GM12878 (cell line): ENCODE measurements around the gene PRF1. TPM values are rescaled to one million over a fixed set of nuclear protein-coding genes. Genes with fewer than 3 reads are reported as not detected.
A peak's percentile ranks its signal among the peaks of the same experiment; 100 is the strongest.

Experiments used
- ASH2L ChIP-seq: fragments of 300-600, 200-600 bp; sonication (generic); IDR thresholded peaks from 2 replicates; pipeline ENCODE4 v1.6.1; 2017; ENCODE audit warnings: low read depth, mild to moderate bottlenecking, borderline replicate concordance
- DPF2 ChIP-seq: fragments of 450-650 bp; IDR thresholded peaks from 2 replicates; pipeline ENCODE4 v1.6.1; 2017; ENCODE audit warnings: mild to moderate bottlenecking
- MEF2A ChIP-seq: IDR thresholded peaks from 2 replicates; pipeline ENCODE4 v1.6.1; 2011; ENCODE audit warnings: low read depth, mild to moderate bottlenecking, low read length, moderate library complexity; ENCODE audit not compliant: insufficient read depth
- NFYB ChIP-seq: IDR thresholded peaks from 2 replicates; pipeline ENCODE4 v1.6.1; 2011; ENCODE audit warnings: low read depth, mild to moderate bottlenecking, low read length, improper control_type of control experiment, moderate library complexity; ENCODE audit not compliant: insufficient read depth
- RFX5 ChIP-seq: IDR thresholded peaks from 2 replicates; pipeline ENCODE4 v1.6.1; 2011; ENCODE audit warnings: low read depth, low read length, improper control_type of control experiment
- SMAD1 ChIP-seq: fragments of 450-650 bp; IDR thresholded peaks from 2 replicates; pipeline ENCODE4 v1.6.1; 2018; ENCODE audit warnings: mild to moderate bottlenecking, low read depth; ENCODE audit not compliant: partially characterized antibody
- TCF12 ChIP-seq: IDR thresholded peaks from 2 replicates; pipeline ENCODE4 v1.6.1; 2011; ENCODE audit warnings: low read depth, mild to moderate bottlenecking, low read length
- ZSCAN29 ChIP-seq: fragments of 450-650 bp; IDR thresholded peaks from 2 replicates; pipeline ENCODE4 v1.6.1; 2017; ENCODE audit warnings: mild to moderate bottlenecking, moderate library complexity
- polyA plus RNA-seq, 11 experiments: library from polyadenylated mRNA; depleted of rRNA in 4 of 11; unstranded in 6 of 11; stranded (reverse) in 5 of 11; fragments of >200 nt; fragmentation: Nextera tagmentation in 4 of 11; fragmentation: Illumina TruSeq in 1 of 11; extraction: Ambion mirVana in 4 of 11; extraction: Trizol in 1 of 11; gene quantifications; 1 replicate in 1 of 11; 2 replicates in 10 of 11; pipeline versions ENCODE4 v1.2.1 to v1.2.3, GENCODE V29; 2011 to 2016; ENCODE audit warnings: inconsistent platforms in 2 of 11, missing spikeins in 2 of 11, low read depth in 1 of 11
- total RNA-seq, 4 experiments: library from RNA; depleted of rRNA in 3 of 4; stranded (reverse); fragments of >200 nt in 3 of 4; fragmentation: Illumina TruSeq in 1 of 4; extraction: Trizol in 1 of 4; gene quantifications; 2 replicates each; pipeline versions ENCODE4 v1.2.1 to v1.2.3, GENCODE V29; 2013 to 2021
- TF ChIP-seq, protein P1 (sequence below): fragments of 450-650 bp; IDR thresholded peaks from 2 replicates; pipeline ENCODE4 v1.6.1; 2017; ENCODE audit warnings: mild to moderate bottlenecking, moderate library complexity
- TF ChIP-seq, protein P2 (sequence below): fragments of 450-650 bp; formaldehyde crosslinking; IDR thresholded peaks from 2 replicates; pipeline ENCODE4 v1.5.0; 2022; ENCODE audit warnings: mild to moderate bottlenecking, missing genetic modification characterization
- TF ChIP-seq, protein P3 (sequence below): fragments of 450-650 bp; formaldehyde crosslinking; IDR thresholded peaks from 2 replicates; pipeline ENCODE4 v1.4.0; 2020; ENCODE audit warnings: mild to moderate bottlenecking, moderate library complexity
- TF ChIP-seq, protein P4 (sequence below): IDR thresholded peaks from 2 replicates; pipeline ENCODE4 v1.6.1; 2012; ENCODE audit warnings: improper control_type of control experiment, low read depth, low read length; ENCODE audit not compliant: insufficient replicate concordance

The PRF1 gene
- total and polyA plus RNA-seq, 10 of the 15 experiments (the other 5 are each of a cell fraction or from before 2014, with no cell fraction given), result 0.84 to 15.7 (median 1.3) TPM

DNA sequence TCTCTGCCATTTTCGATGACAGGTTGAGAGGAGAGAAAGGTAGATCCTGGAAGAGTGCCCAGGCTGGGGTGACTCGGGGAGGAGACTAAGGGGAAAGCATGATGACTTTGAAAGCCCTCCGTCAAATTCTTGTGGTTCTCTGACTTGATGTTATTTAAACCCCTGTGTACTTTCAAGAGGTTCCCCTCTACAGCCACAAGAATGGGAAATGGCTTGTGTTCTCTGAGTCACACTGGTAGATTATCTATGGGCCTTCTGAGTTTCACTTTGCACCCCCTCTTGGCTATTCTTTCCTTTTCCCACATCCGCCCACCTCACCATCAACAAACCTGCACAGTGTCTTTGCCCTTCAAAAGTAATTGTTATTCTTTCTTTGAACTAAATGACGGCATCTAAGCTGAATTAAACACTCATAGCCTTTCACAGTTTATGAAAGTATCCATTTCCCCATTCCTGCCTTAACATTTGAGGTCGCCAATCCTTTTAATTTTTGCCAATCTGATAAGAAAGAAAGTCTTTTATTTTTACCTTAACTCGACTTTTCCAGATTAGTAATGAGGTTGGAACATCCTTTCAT lies 24.1 kb downstream of the PRF1 start (continued):
- TF ChIP-seq SMAD1, result peak; percentile 47
- TF ChIP-seq DPF2, result peak; percentile 93
- TF ChIP-seq, protein P1, sequence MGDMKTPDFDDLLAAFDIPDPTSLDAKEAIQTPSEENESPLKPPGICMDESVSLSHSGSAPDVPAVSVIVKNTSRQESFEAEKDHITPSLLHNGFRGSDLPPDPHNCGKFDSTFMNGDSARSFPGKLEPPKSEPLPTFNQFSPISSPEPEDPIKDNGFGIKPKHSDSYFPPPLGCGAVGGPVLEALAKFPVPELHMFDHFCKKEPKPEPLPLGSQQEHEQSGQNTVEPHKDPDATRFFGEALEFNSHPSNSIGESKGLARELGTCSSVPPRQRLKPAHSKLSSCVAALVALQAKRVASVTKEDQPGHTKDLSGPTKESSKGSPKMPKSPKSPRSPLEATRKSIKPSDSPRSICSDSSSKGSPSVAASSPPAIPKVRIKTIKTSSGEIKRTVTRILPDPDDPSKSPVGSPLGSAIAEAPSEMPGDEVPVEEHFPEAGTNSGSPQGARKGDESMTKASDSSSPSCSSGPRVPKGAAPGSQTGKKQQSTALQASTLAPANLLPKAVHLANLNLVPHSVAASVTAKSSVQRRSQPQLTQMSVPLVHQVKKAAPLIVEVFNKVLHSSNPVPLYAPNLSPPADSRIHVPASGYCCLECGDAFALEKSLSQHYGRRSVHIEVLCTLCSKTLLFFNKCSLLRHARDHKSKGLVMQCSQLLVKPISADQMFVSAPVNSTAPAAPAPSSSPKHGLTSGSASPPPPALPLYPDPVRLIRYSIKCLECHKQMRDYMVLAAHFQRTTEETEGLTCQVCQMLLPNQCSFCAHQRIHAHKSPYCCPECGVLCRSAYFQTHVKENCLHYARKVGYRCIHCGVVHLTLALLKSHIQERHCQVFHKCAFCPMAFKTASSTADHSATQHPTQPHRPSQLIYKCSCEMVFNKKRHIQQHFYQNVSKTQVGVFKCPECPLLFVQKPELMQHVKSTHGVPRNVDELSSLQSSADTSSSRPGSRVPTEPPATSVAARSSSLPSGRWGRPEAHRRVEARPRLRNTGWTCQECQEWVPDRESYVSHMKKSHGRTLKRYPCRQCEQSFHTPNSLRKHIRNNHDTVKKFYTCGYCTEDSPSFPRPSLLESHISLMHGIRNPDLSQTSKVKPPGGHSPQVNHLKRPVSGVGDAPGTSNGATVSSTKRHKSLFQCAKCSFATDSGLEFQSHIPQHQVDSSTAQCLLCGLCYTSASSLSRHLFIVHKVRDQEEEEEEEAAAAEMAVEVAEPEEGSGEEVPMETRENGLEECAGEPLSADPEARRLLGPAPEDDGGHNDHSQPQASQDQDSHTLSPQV, result no peak
- TF ChIP-seq ASH2L, result no peak
- no peak for TF ChIP-seq RFX5
- no peak for TF ChIP-seq ZSCAN29
- TF ChIP-seq, protein P2, sequence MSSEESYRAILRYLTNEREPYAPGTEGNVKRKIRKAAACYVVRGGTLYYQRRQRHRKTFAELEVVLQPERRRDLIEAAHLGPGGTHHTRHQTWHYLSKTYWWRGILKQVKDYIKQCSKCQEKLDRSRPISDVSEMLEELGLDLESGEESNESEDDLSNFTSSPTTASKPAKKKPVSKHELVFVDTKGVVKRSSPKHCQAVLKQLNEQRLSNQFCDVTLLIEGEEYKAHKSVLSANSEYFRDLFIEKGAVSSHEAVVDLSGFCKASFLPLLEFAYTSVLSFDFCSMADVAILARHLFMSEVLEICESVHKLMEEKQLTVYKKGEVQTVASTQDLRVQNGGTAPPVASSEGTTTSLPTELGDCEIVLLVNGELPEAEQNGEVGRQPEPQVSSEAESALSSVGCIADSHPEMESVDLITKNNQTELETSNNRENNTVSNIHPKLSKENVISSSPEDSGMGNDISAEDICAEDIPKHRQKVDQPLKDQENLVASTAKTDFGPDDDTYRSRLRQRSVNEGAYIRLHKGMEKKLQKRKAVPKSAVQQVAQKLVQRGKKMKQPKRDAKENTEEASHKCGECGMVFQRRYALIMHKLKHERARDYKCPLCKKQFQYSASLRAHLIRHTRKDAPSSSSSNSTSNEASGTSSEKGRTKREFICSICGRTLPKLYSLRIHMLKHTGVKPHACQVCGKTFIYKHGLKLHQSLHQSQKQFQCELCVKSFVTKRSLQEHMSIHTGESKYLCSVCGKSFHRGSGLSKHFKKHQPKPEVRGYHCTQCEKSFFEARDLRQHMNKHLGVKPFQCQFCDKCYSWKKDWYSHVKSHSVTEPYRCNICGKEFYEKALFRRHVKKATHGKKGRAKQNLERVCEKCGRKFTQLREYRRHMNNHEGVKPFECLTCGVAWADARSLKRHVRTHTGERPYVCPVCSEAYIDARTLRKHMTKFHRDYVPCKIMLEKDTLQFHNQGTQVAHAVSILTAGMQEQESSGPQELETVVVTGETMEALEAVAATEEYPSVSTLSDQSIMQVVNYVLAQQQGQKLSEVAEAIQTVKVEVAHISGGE (CRISPR knock-in tag), result no peak
- TF ChIP-seq MEF2A, result peak; percentile 90
- TF ChIP-seq, protein P3, sequence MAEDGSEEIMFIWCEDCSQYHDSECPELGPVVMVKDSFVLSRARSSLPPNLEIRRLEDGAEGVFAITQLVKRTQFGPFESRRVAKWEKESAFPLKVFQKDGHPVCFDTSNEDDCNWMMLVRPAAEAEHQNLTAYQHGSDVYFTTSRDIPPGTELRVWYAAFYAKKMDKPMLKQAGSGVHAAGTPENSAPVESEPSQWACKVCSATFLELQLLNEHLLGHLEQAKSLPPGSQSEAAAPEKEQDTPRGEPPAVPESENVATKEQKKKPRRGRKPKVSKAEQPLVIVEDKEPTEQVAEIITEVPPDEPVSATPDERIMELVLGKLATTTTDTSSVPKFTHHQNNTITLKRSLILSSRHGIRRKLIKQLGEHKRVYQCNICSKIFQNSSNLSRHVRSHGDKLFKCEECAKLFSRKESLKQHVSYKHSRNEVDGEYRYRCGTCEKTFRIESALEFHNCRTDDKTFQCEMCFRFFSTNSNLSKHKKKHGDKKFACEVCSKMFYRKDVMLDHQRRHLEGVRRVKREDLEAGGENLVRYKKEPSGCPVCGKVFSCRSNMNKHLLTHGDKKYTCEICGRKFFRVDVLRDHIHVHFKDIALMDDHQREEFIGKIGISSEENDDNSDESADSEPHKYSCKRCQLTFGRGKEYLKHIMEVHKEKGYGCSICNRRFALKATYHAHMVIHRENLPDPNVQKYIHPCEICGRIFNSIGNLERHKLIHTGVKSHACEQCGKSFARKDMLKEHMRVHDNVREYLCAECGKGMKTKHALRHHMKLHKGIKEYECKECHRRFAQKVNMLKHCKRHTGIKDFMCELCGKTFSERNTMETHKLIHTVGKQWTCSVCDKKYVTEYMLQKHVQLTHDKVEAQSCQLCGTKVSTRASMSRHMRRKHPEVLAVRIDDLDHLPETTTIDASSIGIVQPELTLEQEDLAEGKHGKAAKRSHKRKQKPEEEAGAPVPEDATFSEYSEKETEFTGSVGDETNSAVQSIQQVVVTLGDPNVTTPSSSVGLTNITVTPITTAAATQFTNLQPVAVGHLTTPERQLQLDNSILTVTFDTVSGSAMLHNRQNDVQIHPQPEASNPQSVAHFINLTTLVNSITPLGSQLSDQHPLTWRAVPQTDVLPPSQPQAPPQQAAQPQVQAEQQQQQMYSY (CRISPR knock-in tag), result no peak
- 0 out of 2 replicates have a peak, but pooled peaks have one; percentile 18 for TF ChIP-seq NFYB
- TF ChIP-seq, protein P4, sequence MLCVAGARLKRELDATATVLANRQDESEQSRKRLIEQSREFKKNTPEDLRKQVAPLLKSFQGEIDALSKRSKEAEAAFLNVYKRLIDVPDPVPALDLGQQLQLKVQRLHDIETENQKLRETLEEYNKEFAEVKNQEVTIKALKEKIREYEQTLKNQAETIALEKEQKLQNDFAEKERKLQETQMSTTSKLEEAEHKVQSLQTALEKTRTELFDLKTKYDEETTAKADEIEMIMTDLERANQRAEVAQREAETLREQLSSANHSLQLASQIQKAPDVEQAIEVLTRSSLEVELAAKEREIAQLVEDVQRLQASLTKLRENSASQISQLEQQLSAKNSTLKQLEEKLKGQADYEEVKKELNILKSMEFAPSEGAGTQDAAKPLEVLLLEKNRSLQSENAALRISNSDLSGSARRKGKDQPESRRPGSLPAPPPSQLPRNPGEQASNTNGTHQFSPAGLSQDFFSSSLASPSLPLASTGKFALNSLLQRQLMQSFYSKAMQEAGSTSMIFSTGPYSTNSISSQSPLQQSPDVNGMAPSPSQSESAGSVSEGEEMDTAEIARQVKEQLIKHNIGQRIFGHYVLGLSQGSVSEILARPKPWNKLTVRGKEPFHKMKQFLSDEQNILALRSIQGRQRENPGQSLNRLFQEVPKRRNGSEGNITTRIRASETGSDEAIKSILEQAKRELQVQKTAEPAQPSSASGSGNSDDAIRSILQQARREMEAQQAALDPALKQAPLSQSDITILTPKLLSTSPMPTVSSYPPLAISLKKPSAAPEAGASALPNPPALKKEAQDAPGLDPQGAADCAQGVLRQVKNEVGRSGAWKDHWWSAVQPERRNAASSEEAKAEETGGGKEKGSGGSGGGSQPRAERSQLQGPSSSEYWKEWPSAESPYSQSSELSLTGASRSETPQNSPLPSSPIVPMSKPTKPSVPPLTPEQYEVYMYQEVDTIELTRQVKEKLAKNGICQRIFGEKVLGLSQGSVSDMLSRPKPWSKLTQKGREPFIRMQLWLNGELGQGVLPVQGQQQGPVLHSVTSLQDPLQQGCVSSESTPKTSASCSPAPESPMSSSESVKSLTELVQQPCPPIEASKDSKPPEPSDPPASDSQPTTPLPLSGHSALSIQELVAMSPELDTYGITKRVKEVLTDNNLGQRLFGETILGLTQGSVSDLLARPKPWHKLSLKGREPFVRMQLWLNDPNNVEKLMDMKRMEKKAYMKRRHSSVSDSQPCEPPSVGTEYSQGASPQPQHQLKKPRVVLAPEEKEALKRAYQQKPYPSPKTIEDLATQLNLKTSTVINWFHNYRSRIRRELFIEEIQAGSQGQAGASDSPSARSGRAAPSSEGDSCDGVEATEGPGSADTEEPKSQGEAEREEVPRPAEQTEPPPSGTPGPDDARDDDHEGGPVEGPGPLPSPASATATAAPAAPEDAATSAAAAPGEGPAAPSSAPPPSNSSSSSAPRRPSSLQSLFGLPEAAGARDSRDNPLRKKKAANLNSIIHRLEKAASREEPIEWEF, result no peak
- TF ChIP-seq TCF12, result peak; percentile 68; the same call in 1 of the 2 replicates
